NCI-H2081 treated with DMSO at 0.1 percent for 48 hours (cell line): ENCODE results near the gene COBLL1.
"Not testable (repeated sequence)": the region's sequence is repeated elsewhere in the genome, so short reads cannot be mapped to it uniquely, and the experiment has no call there.

Experiments
- DNase-seq: peaks from one replicate; lab custom pipeline; 2025; lab: John Stamatoyannopoulos, UW

Gene COBLL1, protein sequence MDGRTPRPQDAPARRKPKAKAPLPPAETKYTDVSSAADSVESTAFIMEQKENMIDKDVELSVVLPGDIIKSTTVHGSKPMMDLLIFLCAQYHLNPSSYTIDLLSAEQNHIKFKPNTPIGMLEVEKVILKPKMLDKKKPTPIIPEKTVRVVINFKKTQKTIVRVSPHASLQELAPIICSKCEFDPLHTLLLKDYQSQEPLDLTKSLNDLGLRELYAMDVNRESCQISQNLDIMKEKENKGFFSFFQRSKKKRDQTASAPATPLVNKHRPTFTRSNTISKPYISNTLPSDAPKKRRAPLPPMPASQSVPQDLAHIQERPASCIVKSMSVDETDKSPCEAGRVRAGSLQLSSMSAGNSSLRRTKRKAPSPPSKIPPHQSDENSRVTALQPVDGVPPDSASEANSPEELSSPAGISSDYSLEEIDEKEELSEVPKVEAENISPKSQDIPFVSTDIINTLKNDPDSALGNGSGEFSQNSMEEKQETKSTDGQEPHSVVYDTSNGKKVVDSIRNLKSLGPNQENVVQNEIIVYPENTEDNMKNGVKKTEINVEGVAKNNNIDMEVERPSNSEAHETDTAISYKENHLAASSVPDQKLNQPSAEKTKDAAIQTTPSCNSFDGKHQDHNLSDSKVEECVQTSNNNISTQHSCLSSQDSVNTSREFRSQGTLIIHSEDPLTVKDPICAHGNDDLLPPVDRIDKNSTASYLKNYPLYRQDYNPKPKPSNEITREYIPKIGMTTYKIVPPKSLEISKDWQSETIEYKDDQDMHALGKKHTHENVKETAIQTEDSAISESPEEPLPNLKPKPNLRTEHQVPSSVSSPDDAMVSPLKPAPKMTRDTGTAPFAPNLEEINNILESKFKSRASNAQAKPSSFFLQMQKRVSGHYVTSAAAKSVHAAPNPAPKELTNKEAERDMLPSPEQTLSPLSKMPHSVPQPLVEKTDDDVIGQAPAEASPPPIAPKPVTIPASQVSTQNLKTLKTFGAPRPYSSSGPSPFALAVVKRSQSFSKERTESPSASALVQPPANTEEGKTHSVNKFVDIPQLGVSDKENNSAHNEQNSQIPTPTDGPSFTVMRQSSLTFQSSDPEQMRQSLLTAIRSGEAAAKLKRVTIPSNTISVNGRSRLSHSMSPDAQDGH

DNA sequence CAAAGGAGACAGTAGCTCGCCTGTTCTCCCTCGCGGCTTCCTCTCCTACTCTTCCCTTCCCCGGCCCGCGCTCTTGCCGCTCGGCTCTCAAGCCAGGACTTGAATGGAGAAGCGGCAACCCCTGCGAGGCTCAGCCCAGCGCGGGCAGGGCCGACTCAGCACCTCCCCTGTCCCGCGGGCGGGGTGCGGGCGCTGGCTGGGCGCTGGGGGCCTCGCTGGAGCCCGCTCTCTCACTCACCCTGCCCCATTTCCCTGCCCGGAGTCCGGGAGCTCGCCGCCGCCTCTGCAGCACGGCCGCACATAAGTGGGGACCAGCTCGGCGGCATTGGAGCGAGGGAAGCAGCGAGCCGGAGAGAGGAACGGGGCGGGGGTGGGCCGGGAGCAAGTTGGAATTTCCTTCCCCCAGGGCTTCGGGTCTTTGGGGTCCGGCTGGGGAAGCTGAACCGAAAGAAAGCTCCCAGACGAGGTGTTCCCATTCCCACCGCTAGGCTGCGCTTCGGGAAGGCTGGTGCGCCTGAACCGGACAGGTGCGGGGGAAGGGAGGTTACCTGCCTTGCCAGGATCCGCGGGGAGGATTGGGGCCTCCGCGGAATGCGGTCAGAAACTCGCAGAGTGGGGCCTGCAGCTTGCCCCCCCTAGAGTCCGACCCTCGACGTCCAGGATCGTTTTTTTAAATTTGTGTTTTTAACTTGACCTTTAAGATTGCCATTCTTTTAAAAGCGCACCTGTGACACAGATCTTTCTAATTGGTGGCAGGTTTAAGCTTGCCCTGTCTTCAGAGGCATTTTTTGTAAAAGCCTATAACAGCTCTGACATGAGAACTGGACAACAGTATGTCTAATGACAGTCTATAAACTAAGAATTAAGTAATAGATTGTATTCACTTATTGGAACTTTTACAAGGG lies at the start of gene COBLL1:
COBLL1 (minus strand) TSS at position 105 of the 905 bp plus-strand sequence. CDS start 627 bp downstream, outside the sequence.
- peak; percentile 42 for DNase-seq

DNA sequence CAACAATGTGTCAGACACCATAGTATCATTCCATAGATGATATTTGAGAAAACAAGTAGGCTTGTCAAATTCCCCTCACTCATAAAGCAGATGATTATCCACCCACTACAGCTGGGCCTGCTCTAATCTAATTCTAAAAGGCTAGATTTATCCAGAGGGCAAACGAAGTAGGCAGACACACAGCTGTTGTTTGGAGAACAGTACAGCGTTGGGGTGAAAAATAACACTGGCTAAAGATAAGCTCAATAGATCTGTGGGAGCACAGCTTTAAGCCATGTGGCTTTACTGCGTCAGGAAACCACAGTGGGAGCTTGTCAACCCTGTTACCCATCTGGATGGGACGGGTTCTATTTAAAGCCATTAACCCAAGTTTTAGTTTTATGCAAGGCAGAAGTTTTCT lies 48.9 kb upstream of the COBLL1 start:
- no peak for DNase-seq

DNA sequence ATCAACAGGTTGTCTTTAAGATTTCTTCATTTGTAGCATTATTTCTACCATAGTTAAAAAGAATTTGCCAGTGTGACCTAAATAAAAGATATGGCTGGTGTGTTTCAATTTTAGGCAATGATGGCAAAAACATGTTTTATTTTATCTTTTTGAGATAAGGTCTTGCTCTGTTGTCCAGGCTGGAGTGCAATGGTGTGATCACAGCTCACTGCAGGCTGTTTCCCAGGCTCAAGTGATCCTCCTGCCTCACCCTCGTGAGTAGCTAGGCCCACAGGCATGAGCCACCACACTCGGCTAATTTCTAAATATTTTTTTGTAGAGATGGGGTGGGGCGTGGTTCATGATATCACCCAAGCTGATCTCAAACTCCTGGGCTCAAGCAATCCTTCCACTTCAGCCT lies 47.0 kb upstream of the COBLL1 start:
- no peak for DNase-seq

DNA sequence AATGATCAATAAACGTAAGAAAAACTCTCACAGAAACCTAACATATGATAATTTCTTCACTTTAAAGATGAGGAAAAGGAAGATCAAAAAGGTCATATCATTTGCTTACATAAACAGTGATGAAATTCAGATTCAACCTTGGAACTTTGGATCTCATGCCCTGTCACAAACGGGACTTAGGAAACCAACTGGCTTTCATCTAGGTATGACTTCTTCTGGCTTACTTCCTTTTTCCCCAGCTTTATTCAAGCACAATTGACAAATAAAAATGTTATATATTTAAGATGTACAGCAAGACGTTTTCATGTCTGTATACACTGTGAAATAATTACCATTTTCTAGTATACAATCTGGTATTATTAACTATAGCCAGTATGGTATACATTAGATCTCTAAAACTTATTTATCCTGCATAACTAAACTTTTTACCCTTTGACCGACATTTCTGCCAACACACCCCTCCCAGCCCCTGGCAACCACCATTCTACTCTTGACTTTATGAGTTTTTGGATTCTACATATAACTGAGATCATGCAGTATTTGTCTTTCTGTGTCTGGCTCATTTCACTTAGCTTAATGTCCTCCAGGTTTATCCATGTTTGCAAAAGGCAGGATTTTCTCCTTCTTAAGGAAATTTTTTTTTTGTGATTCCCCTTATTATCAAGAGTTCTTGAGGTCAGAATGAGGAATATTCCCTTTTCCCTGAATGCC lies 46.0 kb upstream of the COBLL1 start:
- no peak for DNase-seq

DNA sequence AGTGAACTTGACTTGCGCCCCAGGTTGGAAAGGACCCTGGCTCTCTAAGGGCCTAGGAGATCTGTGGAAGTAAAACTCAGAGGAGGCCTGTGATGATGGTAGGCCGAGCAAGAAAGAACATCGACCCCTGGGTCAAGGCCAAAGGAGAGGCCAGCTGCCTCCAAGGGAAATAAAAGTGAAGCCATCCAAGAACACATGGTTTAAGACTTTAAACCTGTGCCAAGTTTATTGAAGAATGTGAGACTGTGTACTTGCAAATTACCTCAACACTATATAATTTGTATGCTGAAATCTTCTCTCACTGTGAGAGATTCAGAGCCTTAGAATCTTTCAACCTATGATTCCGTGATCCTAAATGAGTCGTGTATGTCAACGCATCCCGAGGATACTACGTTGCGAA lies 40.7 kb upstream of the COBLL1 start:
- DNase-seq, result no peak

DNA sequence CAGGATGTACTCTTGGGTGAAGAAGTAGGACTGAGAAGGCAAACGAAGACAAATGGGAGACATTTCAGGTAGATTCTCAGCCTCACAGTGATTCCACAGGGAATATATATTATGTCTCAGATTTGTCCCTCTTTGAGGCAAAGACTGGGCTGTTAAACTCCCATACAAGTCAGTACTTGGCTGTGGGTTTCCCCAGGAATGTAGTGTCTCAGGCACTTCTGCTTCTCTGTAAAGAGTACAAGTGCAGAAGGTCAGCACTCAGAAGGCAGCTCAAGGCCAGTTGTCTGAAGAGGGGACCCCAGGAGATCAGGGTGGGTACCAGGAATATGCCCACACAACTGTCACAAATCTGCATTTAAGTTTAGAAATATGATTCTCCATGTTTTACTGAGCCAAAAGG lies 39.9 kb upstream of the COBLL1 start:
- DNase-seq, result no peak

DNA sequence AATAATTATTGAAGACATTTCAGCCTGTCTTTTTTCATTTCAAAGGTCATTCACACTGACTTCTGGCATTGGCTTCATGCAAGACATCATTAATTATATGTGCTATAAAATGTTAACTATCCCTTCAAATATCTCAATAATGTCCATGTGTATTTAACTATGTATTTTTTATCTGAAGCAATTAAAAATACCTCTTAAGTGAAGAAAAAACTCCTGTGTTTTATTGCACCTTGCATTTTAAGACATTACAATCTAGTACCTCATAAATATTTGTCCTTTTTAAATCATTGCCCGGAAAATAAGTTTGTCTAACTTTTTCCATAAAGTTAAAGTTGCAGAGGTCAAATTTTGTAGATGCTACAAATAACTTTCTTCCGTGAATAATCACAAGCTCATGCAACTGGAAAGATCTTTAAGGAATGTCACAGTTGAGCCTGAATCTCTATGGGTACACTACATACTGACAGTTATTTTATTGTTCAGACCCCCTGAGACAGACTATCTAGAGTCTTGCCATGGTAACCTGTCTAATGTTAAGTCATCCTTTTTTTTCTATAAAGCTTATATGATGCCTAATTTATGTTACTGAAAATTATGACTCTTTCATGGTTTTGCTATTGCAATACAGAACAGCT lies 38.4 kb upstream of the COBLL1 start:
- DNase-seq, result no peak

DNA sequence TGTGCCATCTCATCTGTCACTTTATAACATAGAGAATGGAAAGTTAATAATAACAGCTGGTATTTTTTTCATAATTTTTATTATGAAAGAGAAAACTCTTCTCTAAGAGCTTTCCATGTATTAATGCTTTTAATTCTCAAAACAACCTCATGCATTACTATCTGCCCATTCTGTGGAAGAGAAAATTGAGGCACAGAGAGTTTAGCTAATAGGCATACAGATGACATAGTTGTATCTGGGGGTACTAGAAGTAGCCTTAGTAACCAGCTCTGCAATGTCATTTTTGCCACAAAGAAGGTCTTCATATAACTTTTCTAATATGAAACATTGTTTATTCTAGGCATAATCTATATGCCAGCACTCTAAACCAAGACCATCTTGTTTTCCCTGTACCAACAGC lies 36.3 kb upstream of the COBLL1 start:
- no peak for DNase-seq

DNA sequence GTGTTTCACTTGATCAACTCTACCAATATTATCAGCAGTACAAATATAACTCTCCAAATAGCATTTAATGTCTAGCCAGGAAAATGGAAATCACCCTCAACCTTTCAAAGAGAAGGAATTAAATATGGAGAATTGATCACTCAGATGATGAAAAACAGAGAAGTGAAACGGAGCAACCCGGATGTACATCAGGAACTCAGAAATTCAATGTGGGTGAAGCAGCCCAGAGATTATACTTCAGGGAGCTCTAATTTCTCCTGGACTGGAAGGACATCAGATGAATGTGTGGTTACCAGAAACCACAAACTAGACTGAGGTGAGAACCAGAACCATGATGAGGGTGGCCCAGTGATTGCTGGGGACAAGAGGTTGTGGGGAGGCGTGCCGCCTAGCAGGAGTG lies 35.5 kb upstream of the COBLL1 start:
- no peak for DNase-seq

DNA sequence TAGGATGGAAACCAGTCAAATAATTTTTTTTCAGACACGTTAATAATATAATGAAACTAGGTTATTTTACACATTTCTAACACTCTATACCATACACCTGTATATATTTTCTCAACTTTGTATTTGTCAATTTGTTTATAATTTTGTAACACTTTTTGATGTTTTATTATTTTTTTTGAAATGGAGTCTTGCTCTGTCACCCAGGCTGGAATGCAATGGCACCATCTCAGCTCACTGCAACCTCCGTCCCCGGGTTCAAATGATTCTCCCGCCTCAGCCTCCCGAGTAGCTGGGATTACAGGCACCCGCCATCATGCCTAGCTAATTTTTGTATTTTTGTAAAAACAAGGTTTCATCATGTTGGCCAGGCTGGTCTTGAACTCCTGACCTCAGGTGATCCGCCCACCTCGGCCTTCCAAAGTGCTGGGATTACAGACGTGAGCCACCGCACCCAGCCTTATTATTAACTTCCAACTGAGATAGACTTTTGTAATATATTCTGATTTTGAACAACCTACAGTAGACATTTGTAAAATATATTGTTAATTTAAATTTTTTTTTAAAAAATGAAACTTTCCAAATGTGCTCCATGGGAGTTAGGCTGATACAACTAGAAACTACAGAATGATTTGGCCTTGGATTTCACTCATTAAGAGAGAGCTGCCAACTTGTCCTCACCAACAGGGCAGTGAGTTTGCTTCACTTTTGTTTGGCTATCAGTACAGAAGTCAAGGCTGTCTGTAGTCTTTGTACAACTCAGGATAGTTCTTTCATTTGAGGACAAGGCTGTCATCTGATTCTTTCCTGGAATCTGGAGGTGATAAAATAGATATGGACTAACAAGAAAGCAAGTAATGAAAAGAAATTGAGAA lies 33.9 kb upstream of the COBLL1 start:
- no peak for DNase-seq

DNA sequence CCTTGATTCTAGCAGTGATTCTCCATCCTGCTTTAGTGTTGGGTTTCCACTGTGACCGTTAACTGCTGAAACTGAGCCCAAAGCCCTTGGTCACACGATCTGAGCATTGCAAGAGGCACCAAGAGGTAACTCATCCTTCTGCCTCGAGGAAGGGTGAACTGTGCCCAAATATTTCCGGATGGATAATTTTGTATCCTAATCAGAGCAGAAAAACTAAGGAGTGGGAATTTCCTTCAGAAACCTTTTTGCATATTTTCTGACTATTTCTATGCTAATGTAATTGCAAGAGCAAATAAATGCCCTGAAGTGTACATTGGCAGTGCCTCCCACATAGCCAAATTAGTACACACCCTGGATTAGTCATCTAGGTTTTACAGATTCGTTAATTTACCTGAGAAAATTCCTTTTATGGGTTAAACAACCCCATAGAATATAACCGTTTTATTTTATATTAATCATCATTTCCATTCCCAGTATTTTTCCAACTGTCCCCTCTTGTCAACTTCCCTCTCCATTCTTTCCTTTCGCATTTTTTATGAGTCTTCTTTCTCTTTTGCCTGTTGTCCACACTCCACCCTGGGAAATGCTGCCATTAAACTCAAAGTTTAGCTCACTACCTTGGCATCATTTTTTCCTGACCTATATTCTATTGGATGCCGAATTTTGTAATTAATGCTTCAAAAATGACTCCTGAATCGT lies 31.7 kb upstream of the COBLL1 start:
- DNase-seq, result no peak

DNA sequence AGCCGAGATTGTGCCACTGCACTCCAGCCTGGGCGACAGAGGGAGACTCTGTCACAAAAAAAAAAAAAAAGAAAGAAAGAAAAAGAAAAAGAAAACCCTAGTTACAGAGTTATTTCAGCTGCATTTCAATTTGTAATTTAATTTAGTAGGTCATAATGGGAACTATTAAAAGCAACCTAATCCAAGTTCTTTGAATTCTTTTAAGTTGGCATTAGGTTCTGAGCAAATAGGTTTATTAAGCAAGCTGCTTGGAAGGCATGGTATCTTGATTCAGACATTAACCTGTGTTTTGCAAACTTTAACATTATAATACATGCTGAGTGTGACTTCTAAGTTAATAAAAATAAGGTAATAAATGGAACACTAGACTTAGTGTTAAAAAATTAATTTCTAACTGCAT lies 29.8 kb upstream of the COBLL1 start:
- no peak for DNase-seq

DNA sequence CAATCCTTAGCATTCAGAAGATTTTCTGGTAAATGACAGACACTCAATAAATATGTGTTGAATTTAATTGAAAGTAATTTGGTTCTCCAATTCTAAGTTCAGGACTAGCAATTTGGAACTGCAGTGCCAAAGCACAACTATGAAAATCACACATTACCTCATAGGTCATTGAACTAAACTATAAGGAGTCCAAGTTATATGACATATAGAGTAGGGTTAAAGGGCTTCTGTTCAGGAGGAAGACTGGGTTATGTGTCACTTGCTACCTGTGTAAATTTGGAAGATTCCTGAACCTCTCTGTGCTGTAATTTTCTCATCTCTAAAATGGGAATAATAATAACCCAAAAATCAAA lies 27.8 kb upstream of the COBLL1 start:
- DNase-seq, result no peak

DNA sequence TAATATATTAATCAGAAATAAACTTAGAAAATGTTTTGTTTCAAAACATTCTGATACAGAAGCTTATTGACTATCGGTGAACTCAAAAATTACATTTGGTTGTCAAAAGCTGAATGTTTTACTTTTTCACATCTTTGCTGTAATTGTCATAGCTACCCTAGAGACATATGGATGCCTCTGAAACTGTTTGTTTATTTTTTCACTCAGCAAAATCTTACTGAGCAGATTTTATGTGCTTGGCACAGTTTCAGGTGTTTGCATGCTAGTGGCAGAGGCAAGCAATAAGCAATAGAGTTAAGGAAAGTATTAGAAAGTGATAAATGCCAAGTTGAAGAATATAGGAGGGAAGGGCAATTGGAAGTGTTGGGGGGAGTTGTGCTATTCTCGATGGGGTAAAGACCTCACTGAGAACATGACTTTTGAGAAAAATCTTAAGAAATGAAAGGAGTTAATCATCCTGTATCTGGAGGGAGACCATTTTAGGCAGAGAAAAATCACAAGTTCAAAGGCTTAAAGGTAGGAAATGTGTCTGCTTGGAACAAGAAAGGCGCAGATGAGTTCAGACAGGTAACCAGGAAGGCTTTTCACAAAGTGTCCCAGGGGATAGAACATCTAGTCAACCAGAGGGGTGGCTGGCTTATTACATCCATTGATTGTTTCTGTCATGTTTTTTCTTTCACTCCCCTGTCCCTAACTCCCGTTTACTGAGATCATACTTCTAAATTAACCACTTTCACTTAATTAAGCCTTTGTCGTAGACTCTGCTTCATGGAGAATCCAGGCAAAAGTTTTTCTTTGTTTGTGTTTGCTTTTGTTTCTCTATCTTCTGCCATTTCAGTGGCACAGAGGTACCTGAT lies 27.2 kb upstream of the COBLL1 start:
- no peak for DNase-seq

DNA sequence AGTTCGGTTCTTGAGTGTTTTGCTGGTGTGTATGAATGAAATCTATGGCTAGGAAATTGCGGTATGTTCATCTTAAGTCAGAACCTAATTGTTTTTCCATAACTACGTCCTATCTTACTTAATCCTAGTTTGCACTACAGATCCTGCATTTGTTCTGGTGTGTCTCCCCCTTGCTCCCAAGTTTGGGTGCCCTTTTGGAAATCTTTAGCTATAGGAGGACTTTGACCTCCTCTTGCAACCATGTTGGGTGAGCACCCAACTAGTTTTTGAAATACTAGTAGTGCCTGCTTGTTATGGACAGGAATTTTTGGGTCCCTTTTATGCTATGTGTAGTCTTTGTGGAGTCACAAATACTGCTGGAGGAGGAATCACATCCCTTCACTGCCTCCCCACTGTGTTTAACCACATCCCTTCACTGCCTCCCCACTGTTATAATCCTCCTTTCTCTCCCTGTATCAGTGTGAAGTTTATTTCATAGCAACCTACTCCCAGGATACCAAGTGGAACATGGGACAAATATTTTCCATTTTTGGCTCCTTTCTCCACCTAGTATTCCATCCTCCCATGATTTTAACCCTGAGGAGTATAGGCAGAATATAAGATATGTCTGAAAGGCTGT lies 26.3 kb upstream of the COBLL1 start:
- DNase-seq, result no peak

DNA sequence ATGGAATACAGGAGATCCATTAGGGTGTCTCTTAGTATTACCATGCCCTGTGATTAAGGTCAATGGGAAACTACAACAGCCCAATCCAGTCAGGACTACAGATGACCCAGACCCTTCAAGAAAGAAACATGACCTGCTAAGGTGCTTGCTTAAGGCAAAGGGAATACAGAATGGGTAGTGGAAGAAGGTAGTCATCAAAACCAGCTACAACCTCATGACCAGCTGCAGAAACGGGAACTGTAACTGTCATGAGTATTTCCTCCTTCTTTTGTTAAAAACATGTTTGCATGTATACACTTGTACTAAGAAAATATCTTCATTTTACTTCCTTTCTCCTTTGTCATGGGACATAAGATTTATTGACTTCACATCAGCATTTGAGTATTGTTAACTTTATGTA lies 24.8 kb upstream of the COBLL1 start:
- DNase-seq, result not testable (repeated sequence)

DNA sequence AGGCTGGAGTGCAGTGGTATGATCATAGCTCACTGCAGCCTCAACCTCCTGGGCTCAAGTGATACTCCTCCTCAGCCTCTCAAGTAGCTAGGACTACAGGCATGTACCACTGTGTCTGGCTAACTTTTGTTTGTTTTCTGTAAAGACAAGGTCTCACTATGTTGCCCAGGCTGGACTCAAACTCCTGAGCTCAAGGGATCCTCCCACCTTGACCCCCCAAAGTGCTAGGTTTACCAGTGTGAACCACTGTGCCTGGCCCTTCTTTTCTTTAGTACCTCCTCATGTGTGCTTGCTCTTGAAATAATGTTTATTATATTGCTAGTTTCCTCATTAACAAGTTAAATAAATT lies 19.0 kb upstream of the COBLL1 start:
- DNase-seq, result no peak
